Measurements from ENCODE around the gene CAPG. TPM values are rescaled to one million over a fixed set of nuclear protein-coding genes. Genes with fewer than 3 reads are reported as not detected.
"Not testable (repeated sequence)": the region's sequence is repeated elsewhere in the genome, so short reads cannot be mapped to it uniquely, and the experiment has no call there.

CAPG gene
- total RNA-seq, 1 donor from 2014 or later, result 22.4 TPM

DNA sequence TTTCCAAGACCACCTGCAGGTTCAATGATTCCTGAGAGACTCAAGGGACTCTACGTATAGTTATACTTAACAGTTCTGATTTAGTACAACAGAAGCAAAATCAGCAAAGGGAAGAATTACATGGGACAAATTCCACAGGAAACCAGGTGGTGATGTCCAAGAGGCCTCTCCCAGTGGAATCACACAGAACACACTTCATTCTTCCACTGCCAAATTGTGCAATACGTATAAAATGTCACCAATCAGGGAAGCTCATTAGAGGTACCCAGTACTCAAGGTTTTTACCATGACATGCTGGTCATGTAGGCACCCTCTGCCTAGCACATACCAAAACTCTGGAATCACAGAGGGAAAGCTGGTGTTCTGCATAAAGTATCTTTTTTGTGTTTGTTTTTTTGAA lies 22.4 kb downstream of the CAPG start:
- H3K4me3 ChIP-seq (ENCODE audit: low read length in 3 of 3), result no peak overlapping the region
- H3K27ac ChIP-seq (ENCODE audit: low read depth, low read length), result no peak overlapping the region
- peaks cover 43 to 74% (median 60%) of the 10 kb centered on the region in 3 donors for H3K36me3 ChIP-seq (ENCODE audit: control insufficient read depth in 3 of 3, insufficient read depth in 3 of 3, low read length in 3 of 3)
- H3K4me1 ChIP-seq (ENCODE audit: control insufficient read depth in 3 of 3, insufficient read depth in 3 of 3, low read length in 3 of 3), result no peaks in the 10 kb centered on the region
- no peaks in the 10 kb centered on the region for H3K27me3 ChIP-seq (ENCODE audit: control insufficient read depth in 3 of 3, insufficient read depth in 3 of 3, low read length in 3 of 3)
- no peaks in the 10 kb centered on the region for H3K9me3 ChIP-seq (ENCODE audit: control insufficient read depth in 3 of 3, low read length in 3 of 3)
- H3K9ac ChIP-seq (ENCODE audit: low read depth in 1 of 3, low read length in 3 of 3), result no peak overlapping the region

DNA sequence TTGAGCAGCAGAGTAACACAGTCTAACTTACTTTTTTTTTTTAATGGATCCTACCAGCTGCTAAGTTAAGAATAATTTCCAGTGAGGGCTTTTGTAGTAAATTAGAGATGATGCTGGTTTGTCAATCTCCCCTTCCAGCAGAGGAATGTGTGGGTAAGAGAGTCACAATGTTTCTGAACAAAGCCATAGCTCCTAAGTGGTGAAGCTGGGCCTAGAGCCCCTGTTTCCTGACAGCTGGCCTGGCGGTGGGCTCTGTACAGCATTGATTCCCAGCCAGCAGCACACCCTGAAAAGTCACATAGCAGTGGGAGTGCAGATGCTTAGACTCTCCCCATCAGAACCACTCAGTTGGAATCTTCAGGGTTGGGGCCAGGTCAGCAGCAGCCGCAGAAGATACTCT lies 24.4 kb downstream of the CAPG start:
- Histone ChIP-seq H3K9ac (ENCODE audit: low read depth in 1 of 3, low read length in 3 of 3) (no peak overlapping the region), H3K27me3 (ENCODE audit: control insufficient read depth in 3 of 3, insufficient read depth in 3 of 3, low read length in 3 of 3) (no peaks in the 10 kb centered on the region), H3K9me3 (ENCODE audit: control insufficient read depth in 3 of 3, low read length in 3 of 3) (no peaks in the 10 kb centered on the region), H3K27ac (ENCODE audit: low read depth, low read length) (no peak overlapping the region), H3K4me1 (ENCODE audit: control insufficient read depth in 3 of 3, insufficient read depth in 3 of 3, low read length in 3 of 3) (no peaks in the 10 kb centered on the region), H3K36me3 (ENCODE audit: control insufficient read depth in 3 of 3, insufficient read depth in 3 of 3, low read length in 3 of 3) (peaks cover 40 to 64% (median 55%) of the 10 kb centered on the region in 3 donors), H3K4me3 (ENCODE audit: low read length in 3 of 3) (no peak overlapping the region)

GRCh38 chr2:85383850-85384249 lies 26.3 kb downstream of the CAPG start:
- H3K9ac ChIP-seq (ENCODE audit: low read depth in 1 of 3, low read length in 3 of 3), result no peak overlapping the region
- no peaks in the 10 kb centered on the region for H3K4me1 ChIP-seq (ENCODE audit: control insufficient read depth in 3 of 3, insufficient read depth in 3 of 3, low read length in 3 of 3)
- H3K36me3 ChIP-seq (ENCODE audit: control insufficient read depth in 3 of 3, insufficient read depth in 3 of 3, low read length in 3 of 3), result peaks cover 23 to 55% (median 52%) of the 10 kb centered on the region in 3 donors
- H3K9me3 ChIP-seq (ENCODE audit: control insufficient read depth in 3 of 3, low read length in 3 of 3), result no peaks in the 10 kb centered on the region
- H3K4me3 ChIP-seq (ENCODE audit: low read length in 3 of 3), result no peak overlapping the region
- H3K27ac ChIP-seq (ENCODE audit: low read depth, low read length), result no peak overlapping the region
- H3K27me3 ChIP-seq (ENCODE audit: control insufficient read depth in 3 of 3, insufficient read depth in 3 of 3, low read length in 3 of 3), result no peaks in the 10 kb centered on the region

DNA sequence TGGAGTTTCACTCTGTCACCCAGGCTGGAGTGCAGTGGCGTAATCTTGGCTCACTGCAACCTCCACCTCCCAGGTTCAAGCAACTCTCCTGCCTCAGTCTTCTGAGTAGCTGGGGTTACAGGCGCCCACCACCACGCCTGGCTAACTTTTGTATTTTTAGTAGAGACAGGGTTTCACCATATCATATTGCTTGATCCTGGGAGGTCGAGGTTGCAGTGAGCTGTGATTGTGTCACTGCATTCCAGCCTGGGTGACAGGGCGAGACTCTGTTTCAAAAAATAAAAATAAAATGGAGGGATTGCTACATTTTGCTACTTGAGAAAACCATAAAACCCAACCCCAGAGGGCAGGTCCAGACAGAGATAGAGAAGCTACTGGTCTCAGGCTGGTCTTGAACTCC lies 27.0 kb downstream of the CAPG start:
- not testable (repeated sequence) for H3K9me3 ChIP-seq (ENCODE audit: control insufficient read depth in 3 of 3, low read length in 3 of 3); H3K27me3 ChIP-seq (ENCODE audit: control insufficient read depth in 3 of 3, insufficient read depth in 3 of 3, low read length in 3 of 3); H3K4me1 ChIP-seq (ENCODE audit: control insufficient read depth in 3 of 3, insufficient read depth in 3 of 3, low read length in 3 of 3); H3K9ac ChIP-seq (ENCODE audit: low read depth in 1 of 3, low read length in 3 of 3); H3K4me3 ChIP-seq (ENCODE audit: low read length in 3 of 3); H3K27ac ChIP-seq (ENCODE audit: low read depth, low read length)
- H3K36me3 ChIP-seq (ENCODE audit: control insufficient read depth in 3 of 3, insufficient read depth in 3 of 3, low read length in 3 of 3), result peaks cover 19 to 52% (median 46%) of the 10 kb centered on the region in 3 donors

GRCh38 chr2:85380048-85380447 lies 30.1 kb downstream of the CAPG start:
- no peaks in the 10 kb centered on the region for H3K27me3 ChIP-seq (ENCODE audit: control insufficient read depth in 3 of 3, insufficient read depth in 3 of 3, low read length in 3 of 3)
- H3K4me1 ChIP-seq (ENCODE audit: control insufficient read depth in 3 of 3, insufficient read depth in 3 of 3, low read length in 3 of 3), result no peaks in the 10 kb centered on the region
- H3K9ac ChIP-seq (ENCODE audit: low read depth in 1 of 3, low read length in 3 of 3), result no peak overlapping the region
- no peaks in the 10 kb centered on the region for H3K9me3 ChIP-seq (ENCODE audit: control insufficient read depth in 3 of 3, low read length in 3 of 3)
- H3K27ac ChIP-seq (ENCODE audit: low read depth, low read length), result no peak overlapping the region
- no peak overlapping the region for H3K4me3 ChIP-seq (ENCODE audit: low read length in 3 of 3)
- H3K36me3 ChIP-seq (ENCODE audit: control insufficient read depth in 3 of 3, insufficient read depth in 3 of 3, low read length in 3 of 3), result peaks cover 24 to 54% (median 39%) of the 10 kb centered on the region in 3 donors

- H3K36me3 ChIP-seq (ENCODE audit: control insufficient read depth in 3 of 3, insufficient read depth in 3 of 3, low read length in 3 of 3), result peaks cover 21 to 37% (median 31%) of the 10 kb centered on the region in 3 donors
- H3K9me3 ChIP-seq (ENCODE audit: control insufficient read depth in 3 of 3, low read length in 3 of 3), result no peaks in the 10 kb centered on the region
- no peak overlapping the region for H3K4me3 ChIP-seq (ENCODE audit: low read length in 3 of 3)
- no peak overlapping the region for H3K27ac ChIP-seq (ENCODE audit: low read depth, low read length)
- no peak overlapping the region for H3K9ac ChIP-seq (ENCODE audit: low read depth in 1 of 3, low read length in 3 of 3)
- H3K4me1 ChIP-seq (ENCODE audit: control insufficient read depth in 3 of 3, insufficient read depth in 3 of 3, low read length in 3 of 3), result no peaks in the 10 kb centered on the region
- H3K27me3 ChIP-seq (ENCODE audit: control insufficient read depth in 3 of 3, insufficient read depth in 3 of 3, low read length in 3 of 3), result no peaks in the 10 kb centered on the region
These were observed 31.9 kb downstream of the CAPG start for GRCh38 chr2:85378257-85378656.

DNA sequence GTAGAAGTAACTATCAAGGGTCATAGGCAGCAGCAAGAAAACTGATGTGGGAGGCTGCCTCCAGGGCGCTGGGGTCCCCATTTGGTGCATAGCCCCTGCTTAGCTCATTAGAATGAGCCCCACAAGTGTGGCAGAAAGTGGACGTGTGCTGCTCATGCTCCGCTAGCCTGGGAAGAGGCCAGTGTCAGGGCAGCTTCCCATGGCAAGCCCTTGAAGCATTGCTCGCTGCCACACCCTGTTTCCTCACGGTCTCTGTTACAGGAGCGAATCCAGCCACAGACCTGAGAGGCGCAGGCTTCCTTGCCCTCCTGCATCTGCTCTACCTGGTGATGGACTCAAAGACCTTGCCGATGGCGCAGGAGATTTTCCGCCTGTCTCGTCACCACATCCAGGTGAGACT lies 33.1 kb downstream of the CAPG start:
- Histone ChIP-seq H3K4me3 (ENCODE audit: low read length in 3 of 3) (no peak overlapping the region), H3K9ac (ENCODE audit: low read depth in 1 of 3, low read length in 3 of 3) (no peak overlapping the region), H3K4me1 (ENCODE audit: control insufficient read depth in 3 of 3, insufficient read depth in 3 of 3, low read length in 3 of 3) (no peaks in the 10 kb centered on the region), H3K27ac (ENCODE audit: low read depth, low read length) (no peak overlapping the region), H3K27me3 (ENCODE audit: control insufficient read depth in 3 of 3, insufficient read depth in 3 of 3, low read length in 3 of 3) (no peaks in the 10 kb centered on the region), H3K9me3 (ENCODE audit: control insufficient read depth in 3 of 3, low read length in 3 of 3) (no peaks in the 10 kb centered on the region), H3K36me3 (ENCODE audit: control insufficient read depth in 3 of 3, insufficient read depth in 3 of 3, low read length in 3 of 3) (peaks cover 22 to 37% (median 31%) of the 10 kb centered on the region in 3 donors)

- Histone ChIP-seq H3K4me3 (ENCODE audit: low read length in 3 of 3) (no peak overlapping the region), H3K9me3 (ENCODE audit: control insufficient read depth in 3 of 3, low read length in 3 of 3) (no peaks in the 10 kb centered on the region), H3K4me1 (ENCODE audit: control insufficient read depth in 3 of 3, insufficient read depth in 3 of 3, low read length in 3 of 3) (no peaks in the 10 kb centered on the region), H3K27ac (ENCODE audit: low read depth, low read length) (no peak overlapping the region), H3K9ac (ENCODE audit: low read depth in 1 of 3, low read length in 3 of 3) (no peak overlapping the region), H3K27me3 (ENCODE audit: control insufficient read depth in 3 of 3, insufficient read depth in 3 of 3, low read length in 3 of 3) (no peaks in the 10 kb centered on the region), H3K36me3 (ENCODE audit: control insufficient read depth in 3 of 3, insufficient read depth in 3 of 3, low read length in 3 of 3) (peaks cover 25 to 37% (median 33%) of the 10 kb centered on the region in 3 donors)
These were observed 33.7 kb downstream of the CAPG start for GRCh38 chr2:85376291-85377065.

DNA sequence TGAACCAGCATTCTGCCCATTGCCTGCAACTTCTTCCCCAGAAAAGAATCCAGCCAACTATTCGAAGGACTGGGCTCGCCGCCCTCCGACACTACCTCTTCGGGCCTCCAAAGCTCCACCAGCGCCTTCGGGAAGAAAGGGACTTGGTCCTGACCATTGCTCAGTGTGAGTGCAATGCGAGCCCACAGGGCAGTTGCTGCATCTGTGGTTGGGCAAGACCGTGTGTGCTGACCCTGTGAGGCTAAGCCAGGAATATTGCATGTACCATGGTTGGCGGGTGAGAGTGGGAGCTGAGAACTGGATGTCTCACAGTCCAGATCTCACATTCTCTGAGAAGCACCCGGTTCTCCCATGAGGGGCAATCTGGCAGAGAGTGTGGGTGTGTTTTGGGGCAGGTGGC lies 39.1 kb downstream of the CAPG start:
- no peak overlapping the region for H3K27ac ChIP-seq (ENCODE audit: low read depth, low read length)
- H3K9ac ChIP-seq (ENCODE audit: low read depth in 1 of 3, low read length in 3 of 3), result no peak overlapping the region
- no peaks in the 10 kb centered on the region for H3K27me3 ChIP-seq (ENCODE audit: control insufficient read depth in 3 of 3, insufficient read depth in 3 of 3, low read length in 3 of 3)
- no peaks in the 10 kb centered on the region for H3K4me1 ChIP-seq (ENCODE audit: control insufficient read depth in 3 of 3, insufficient read depth in 3 of 3, low read length in 3 of 3)
- no peaks in the 10 kb centered on the region for H3K9me3 ChIP-seq (ENCODE audit: control insufficient read depth in 3 of 3, low read length in 3 of 3)
- no peak overlapping the region for H3K4me3 ChIP-seq (ENCODE audit: low read length in 3 of 3)
- peaks cover 24 to 32% (median 26%) of the 10 kb centered on the region in 3 donors for H3K36me3 ChIP-seq (ENCODE audit: control insufficient read depth in 3 of 3, insufficient read depth in 3 of 3, low read length in 3 of 3)

- no peak overlapping the region for H3K27ac ChIP-seq (ENCODE audit: low read depth, low read length)
- no peaks in the 10 kb centered on the region for H3K27me3 ChIP-seq (ENCODE audit: control insufficient read depth in 3 of 3, insufficient read depth in 3 of 3, low read length in 3 of 3)
- H3K9ac ChIP-seq (ENCODE audit: low read depth in 1 of 3, low read length in 3 of 3), result no peak overlapping the region
- H3K9me3 ChIP-seq (ENCODE audit: control insufficient read depth in 3 of 3, low read length in 3 of 3), result no peaks in the 10 kb centered on the region
- no peaks in the 10 kb centered on the region for H3K4me1 ChIP-seq (ENCODE audit: control insufficient read depth in 3 of 3, insufficient read depth in 3 of 3, low read length in 3 of 3)
- no peak overlapping the region for H3K4me3 ChIP-seq (ENCODE audit: low read length in 3 of 3)
- peaks cover 24 to 37% (median 26%) of the 10 kb centered on the region in 3 donors for H3K36me3 ChIP-seq (ENCODE audit: control insufficient read depth in 3 of 3, insufficient read depth in 3 of 3, low read length in 3 of 3)
These were observed 40.7 kb downstream of the CAPG start for GRCh38 chr2:85369500-85369899.

Measured in skeletal muscle tissue (tissue), 4 donors.